ENCODE results near the gene UBTD2. TPM values are rescaled to one million over a fixed set of nuclear protein-coding genes. Genes with fewer than 3 reads are reported as not detected.

The UBTD2 gene
- total and polyA plus RNA-seq, 2 donors from 2014 or later, result 12.9 to 17.8 TPM

DNA sequence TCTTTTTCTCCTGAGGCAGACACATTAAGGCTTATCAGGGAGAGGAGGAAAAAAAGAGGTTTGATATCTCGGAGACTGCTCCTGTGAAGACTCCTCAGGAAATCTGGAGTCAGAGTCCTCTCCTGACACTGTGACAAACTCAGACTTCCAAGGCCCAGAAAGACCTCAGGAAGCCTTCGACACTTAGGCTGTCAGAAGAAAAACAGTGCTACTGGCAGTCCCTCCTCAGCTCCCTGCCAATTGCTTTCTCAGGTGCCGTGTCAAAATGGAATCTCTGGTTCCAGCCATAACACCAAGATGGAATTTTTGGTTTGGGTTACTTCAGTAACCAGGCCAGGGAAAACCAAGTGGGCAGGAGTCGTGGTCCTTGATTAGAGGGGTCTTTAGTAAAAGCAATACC is 99.7 kb downstream of the UBTD2 start:
- no peak for FAIRE-seq
- H3K27ac ChIP-seq (ENCODE audit: low read depth in 2 of 2, low read length in 2 of 2), result no peak overlapping the region

DNA sequence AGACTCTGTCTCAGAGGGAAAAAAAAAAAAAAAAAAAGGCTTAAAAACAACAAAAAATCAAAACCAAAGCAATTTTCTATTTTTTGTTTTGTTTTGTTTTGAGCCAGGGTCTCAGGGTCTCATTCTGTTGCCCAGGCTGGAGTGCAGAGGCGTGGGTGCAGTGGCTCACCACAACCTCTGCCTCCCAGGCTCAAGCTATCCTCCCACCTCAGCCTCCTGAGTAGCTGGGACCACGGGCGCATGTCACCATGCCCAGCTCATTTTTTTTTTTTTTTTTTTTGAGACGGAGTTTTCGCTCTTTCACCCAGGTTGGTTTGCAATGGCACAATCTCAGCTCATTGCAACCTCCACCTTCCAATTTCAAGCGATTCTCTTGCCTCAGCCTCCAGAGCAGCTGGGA is 101.3 kb downstream of the UBTD2 start:
- no peak for FAIRE-seq
- Histone ChIP-seq H3K27me3 (ENCODE audit: control insufficient read depth, insufficient read depth, low read length) (no peaks in the 10 kb centered on the region), H3K4me1 (ENCODE audit: control insufficient read depth in 2 of 3, insufficient read depth in 2 of 3, low read depth in 1 of 3, low read length in 3 of 3) (peaks cover 0 to 13% (median 0%) of the 10 kb centered on the region in 3 donors)

More for the DNA sequence above, 99.7 kb downstream of the UBTD2 start:
- Histone ChIP-seq H3K36me3 (ENCODE audit: control insufficient read depth in 2 of 3, insufficient read depth in 3 of 3, low read length in 3 of 3) (no peaks in the 10 kb centered on the region), H3K27me3 (ENCODE audit: control insufficient read depth, insufficient read depth, low read length) (no peaks in the 10 kb centered on the region), H3K9ac (ENCODE audit: low read length in 3 of 3) (no peak overlapping the region), H3K9me3 (ENCODE audit: control insufficient read depth in 2 of 3, insufficient read depth in 1 of 3, low read length in 3 of 3) (no peaks in the 10 kb centered on the region), H3K4me1 (ENCODE audit: control insufficient read depth in 2 of 3, insufficient read depth in 2 of 3, low read depth in 1 of 3, low read length in 3 of 3) (peaks cover 0 to 9% (median 0%) of the 10 kb centered on the region in 3 donors), H3K4me3 (ENCODE audit: low read length in 3 of 3) (no peak overlapping the region)
- TF ChIP-seq, protein P1, sequence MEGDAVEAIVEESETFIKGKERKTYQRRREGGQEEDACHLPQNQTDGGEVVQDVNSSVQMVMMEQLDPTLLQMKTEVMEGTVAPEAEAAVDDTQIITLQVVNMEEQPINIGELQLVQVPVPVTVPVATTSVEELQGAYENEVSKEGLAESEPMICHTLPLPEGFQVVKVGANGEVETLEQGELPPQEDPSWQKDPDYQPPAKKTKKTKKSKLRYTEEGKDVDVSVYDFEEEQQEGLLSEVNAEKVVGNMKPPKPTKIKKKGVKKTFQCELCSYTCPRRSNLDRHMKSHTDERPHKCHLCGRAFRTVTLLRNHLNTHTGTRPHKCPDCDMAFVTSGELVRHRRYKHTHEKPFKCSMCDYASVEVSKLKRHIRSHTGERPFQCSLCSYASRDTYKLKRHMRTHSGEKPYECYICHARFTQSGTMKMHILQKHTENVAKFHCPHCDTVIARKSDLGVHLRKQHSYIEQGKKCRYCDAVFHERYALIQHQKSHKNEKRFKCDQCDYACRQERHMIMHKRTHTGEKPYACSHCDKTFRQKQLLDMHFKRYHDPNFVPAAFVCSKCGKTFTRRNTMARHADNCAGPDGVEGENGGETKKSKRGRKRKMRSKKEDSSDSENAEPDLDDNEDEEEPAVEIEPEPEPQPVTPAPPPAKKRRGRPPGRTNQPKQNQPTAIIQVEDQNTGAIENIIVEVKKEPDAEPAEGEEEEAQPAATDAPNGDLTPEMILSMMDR (IDR thresholded peaks at IDR 0.05; ENCODE audit: borderline replicate concordance, extremely low read depth, insufficient read depth), result no peak
- intact Hi-C loops (cut with DNase I), result loop anchor here (10.0 kb wide), 1 partner anchor 69 kb away; no protein-coding TSS in a partner anchor
- no peak for DNase-seq

DNA sequence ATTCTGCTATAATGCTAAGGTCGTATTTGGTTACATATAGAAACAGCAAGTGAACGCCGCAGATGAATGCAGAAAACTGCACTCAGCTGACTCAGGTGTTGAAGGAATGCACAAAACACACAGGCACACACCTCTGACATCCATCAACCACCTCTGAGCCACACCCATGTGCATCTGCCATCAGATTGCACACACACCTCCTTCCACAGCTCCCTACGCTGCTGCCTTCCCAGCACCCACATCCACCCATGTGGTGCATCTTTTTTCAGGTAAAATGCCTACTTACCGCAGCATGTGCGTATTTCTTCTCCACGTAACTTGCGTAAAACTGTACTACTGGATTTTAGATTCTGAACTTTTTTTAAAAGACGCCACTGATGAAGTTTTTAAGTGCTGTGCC is 102.6 kb downstream of the UBTD2 start:
- Histone ChIP-seq H3K4me1 (ENCODE audit: control insufficient read depth in 2 of 3, insufficient read depth in 2 of 3, low read depth in 1 of 3, low read length in 3 of 3) (peaks cover 0 to 15% (median 0%) of the 10 kb centered on the region in 3 donors), H3K9me3 (ENCODE audit: control insufficient read depth in 2 of 3, insufficient read depth in 1 of 3, low read length in 3 of 3) (no peaks in the 10 kb centered on the region), H3K27ac (ENCODE audit: low read depth in 2 of 2, low read length in 2 of 2) (no peak overlapping the region), H3K9ac (ENCODE audit: low read length in 3 of 3) (no peak overlapping the region), H3K27me3 (ENCODE audit: control insufficient read depth, insufficient read depth, low read length) (no peaks in the 10 kb centered on the region), H3K4me3 (ENCODE audit: low read length in 3 of 3) (no peak overlapping the region), H3K36me3 (ENCODE audit: control insufficient read depth in 2 of 3, insufficient read depth in 3 of 3, low read length in 3 of 3) (no peaks in the 10 kb centered on the region)
- FAIRE-seq (no peak), DNase-seq (peak in 1 of 5 donors; percentile 38)
- TF ChIP-seq, protein P1 (IDR thresholded peaks at IDR 0.05; ENCODE audit: borderline replicate concordance, extremely low read depth, insufficient read depth), result no peak
- intact Hi-C loops (cut with DNase I), result loop anchor here (10.0 kb wide), 1 partner anchor 66 kb away; no protein-coding TSS in a partner anchor

More for the DNA sequence above, 101.3 kb downstream of the UBTD2 start:
- DNase-seq, result peak in 1 of 5 donors; percentile 4
- H3K4me3 ChIP-seq (ENCODE audit: low read length in 3 of 3), result no peak overlapping the region
- intact Hi-C loops (cut with DNase I), result loop anchor here (10.0 kb wide), 1 partner anchor 67 kb away; no protein-coding TSS in a partner anchor
- H3K27ac ChIP-seq (ENCODE audit: low read depth in 2 of 2, low read length in 2 of 2), result no peak overlapping the region
- H3K36me3 ChIP-seq (ENCODE audit: control insufficient read depth in 2 of 3, insufficient read depth in 3 of 3, low read length in 3 of 3), result no peaks in the 10 kb centered on the region
- H3K9me3 ChIP-seq (ENCODE audit: control insufficient read depth in 2 of 3, insufficient read depth in 1 of 3, low read length in 3 of 3), result no peaks in the 10 kb centered on the region
- TF ChIP-seq, protein P1 (IDR thresholded peaks at IDR 0.05; ENCODE audit: borderline replicate concordance, extremely low read depth, insufficient read depth), result no peak
- H3K9ac ChIP-seq (ENCODE audit: low read length in 3 of 3), result no peak overlapping the region

Data from kidney (tissue), 14 donors.